Activated naive CD4-positive, alpha-beta T cell treated with anti-CD3 and anti-CD28 coated beads for 36 hours (primary cell): ENCODE measurements around the gene RASA2. TPM values are rescaled to one million over a fixed set of nuclear protein-coding genes. Genes with fewer than 3 reads are reported as not detected.
A peak's percentile ranks its signal among the peaks of the same experiment; 100 is the strongest.
"Not testable (repeated sequence)": the region's sequence is repeated elsewhere in the genome, so short reads cannot be mapped to it uniquely, and the experiment has no call there.

Experiments
- CTCF ChIA-PET: fragments of 350-600 bp; sonication (Branson Sonifier 250); formaldehyde crosslinking; loops from one replicate; lab custom pipeline; 2021; ENCODE audit warnings: antibody characterized with exemption; lab: Charles Lee
- DNase-seq: peaks from one replicate; pipeline ENCODE4 v3.0.0-alpha.2; 2020
- H3K27ac Mint-ChIP-seq: one replicate; pipeline ENCODE4 v1.8.0; 2021; ENCODE audit warnings: mild to moderate bottlenecking, mixed read lengths
- H3K27me3 Mint-ChIP-seq: one replicate; pipeline ENCODE4 v1.8.0; 2021; ENCODE audit warnings: low read depth, mixed read lengths
- H3K36me3 Mint-ChIP-seq: one replicate; pipeline ENCODE4 v1.8.0; 2021; ENCODE audit warnings: low read depth, mixed read lengths
- H3K4me1 Mint-ChIP-seq: one replicate; pipeline ENCODE4 v1.8.0; 2021; ENCODE audit warnings: low read depth, mixed read lengths
- H3K4me3 Mint-ChIP-seq: one replicate; pipeline ENCODE4 v1.8.0; 2021; ENCODE audit warnings: mild to moderate bottlenecking, moderate library complexity, mixed read lengths
- H3K9me3 Mint-ChIP-seq: one replicate; pipeline ENCODE4 v1.8.0; 2021; ENCODE audit warnings: mixed read lengths
- intact Hi-C: fragments of 100-400 bp; cut with micrococcal nuclease; formaldehyde crosslinking; loops from one replicate; pipeline ENCODE4 v1.15.1; 2023
- total RNA-seq, 2 experiments: library from RNA; stranded (reverse); gene quantifications; one replicate each; pipeline ENCODE4 v1.2.3, GENCODE V29; 2021

Gene RASA2
- total RNA-seq, 2 experiments from 2014 or later, result 24.0 to 27.5 TPM

DNA sequence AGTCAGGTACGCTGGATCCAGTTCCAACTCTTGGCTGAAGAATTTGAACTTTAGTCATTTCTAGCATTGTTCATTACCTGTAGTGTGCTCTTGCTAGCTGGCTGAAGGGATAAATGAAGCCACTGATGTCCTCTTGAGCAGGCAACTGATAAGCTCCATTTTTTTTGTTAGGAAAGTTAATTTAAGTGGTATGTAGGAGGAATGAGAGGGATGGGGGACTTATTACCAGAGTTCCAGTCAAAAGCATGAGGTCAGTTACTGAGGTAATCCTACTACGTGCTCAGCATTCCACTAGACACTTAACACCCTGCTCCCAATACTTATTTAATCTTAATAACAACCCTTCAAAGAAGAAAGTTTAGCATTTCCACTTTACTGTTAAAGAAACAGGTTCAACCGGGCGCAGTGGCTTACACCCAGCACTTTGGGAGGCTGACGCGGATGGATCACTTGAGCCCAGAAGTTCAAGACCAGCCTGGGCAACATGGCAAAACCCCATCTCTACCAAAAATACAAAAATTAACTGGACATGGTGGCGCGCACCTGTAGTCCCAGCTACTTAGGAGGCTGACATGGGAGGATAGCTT, 2.0 kb upstream of the RASA2 start:
- Mint-ChIP-seq H3K4me1 (peaks cover 41% of the 10 kb centered on the region), H3K27me3 (no peaks in the 10 kb centered on the region), H3K4me3 (no peak overlapping the region), H3K9me3 (no peaks in the 10 kb centered on the region), H3K27ac (no peak overlapping the region), H3K36me3 (peaks cover 2% of the 10 kb centered on the region)
- intact Hi-C loops, result loop anchor here (5.0 kb wide), 1 partner anchor 313 kb away; no protein-coding TSS in a partner anchor
- CTCF ChIA-PET, result interaction anchor here (0.6 to 4.0 kb wide), 4 partner anchors 9 to 76 kb away, joined by 3 to 21 read pairs (median 4); no protein-coding TSS in a partner anchor
- DNase-seq, result no peak

DNA sequence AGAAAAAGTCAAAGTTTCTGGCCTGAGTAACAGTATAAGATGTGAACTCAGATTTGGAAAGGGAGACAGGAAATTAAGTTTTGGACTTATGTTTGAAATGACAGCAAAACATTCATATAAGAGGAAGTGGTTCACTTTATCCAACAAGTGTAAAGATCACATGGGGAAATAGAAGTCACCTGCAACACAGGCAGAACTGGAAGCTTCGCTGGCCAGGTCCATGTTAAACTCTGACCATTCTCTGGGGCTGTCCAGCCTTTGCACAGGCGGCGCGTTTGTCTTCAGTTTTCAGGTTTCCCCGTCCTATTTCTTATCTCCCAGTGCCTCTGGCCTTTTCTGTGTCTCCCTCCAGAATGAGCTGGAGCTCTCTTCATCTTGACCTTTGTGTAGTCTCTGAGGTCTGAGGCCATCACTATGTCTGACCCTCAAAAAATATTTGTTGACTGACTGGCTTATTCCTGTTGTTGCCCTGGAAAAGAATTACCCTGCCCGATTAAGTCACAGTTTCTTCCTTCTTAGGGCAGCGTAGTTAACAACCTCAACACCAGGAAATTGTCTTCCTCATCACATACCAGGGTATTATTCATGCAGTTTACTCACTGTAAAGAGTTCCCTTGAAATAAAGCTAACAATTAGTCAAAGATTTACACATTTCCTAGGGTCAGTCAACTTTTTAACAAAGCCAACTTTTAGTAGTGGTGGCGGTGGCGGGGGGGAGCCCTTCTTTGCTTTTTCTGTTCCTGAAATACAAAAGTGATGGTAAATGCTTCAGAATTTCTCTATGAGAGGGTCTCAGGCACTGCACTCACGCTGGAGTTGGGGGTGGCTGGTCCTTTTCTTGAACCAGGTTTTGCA, 959 bp upstream of the RASA2 start:
- intact Hi-C loops, result loop anchor here (1.0 to 5.0 kb wide), 4 partner anchors 56 to 391 kb away; partner anchors contain the start of gene ATP1B3
- peak overlapping the region; percentile 82 for H3K27ac Mint-ChIP-seq
- peaks cover 2% of the 10 kb centered on the region for H3K36me3 Mint-ChIP-seq
- H3K4me3 Mint-ChIP-seq, result peak overlapping the region; percentile 73
- H3K27me3 Mint-ChIP-seq, result no peaks in the 10 kb centered on the region
- DNase-seq, result peak; percentile 39
- H3K4me1 Mint-ChIP-seq, result peaks cover 52% of the 10 kb centered on the region
- CTCF ChIA-PET, result interaction anchor here (1.0 to 4.0 kb wide), 3 partner anchors 12 to 75 kb away, joined by 3 to 21 read pairs (median 5); no protein-coding TSS in a partner anchor
- no peaks in the 10 kb centered on the region for H3K9me3 Mint-ChIP-seq

- H3K9me3 Mint-ChIP-seq, result no peaks in the 10 kb centered on the region
Measured at GRCh38 chr3:141486496-141486745, 406 bp upstream of the RASA2 start.

DNA sequence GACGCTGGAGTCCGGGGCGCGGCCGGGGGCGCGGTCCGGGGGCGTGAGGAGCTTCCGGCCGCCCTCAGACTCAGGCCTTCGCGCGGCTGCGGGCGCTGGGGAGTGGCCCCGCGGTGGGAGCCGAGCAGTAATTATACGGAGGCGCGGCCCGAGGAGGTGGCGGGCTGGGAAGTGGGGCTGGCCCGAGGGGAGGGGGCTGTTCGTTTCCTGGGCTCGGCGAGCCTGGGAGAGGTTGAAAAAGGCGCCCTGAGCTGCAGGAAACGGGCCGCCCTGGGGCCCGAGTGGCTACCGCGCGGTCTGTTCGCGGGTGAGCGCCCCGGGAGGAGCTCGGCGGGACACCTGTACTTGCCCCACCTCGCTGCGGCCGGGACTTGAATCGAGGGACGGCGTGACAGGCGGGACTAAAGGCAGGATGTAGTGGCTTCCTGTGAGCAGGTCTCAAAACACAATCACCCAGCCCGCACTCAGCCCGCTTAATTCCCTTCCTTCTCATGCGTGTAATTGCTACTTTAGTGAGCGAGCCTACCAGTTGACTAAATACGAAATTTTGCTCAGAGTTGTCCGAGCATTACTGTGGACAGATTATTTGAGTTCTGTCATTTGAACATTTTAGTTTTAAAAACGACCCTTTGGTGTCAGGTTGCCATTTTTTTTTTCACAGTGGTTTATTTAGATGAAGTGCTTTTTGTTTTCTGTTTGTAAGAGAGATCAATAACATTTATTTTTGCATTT, 860 bp downstream of the RASA2 start:
- intact Hi-C loops, result loop anchor here (1.0 to 5.0 kb wide), 5 partner anchors 12 to 389 kb away; partner anchors contain the start of gene ATP1B3
- H3K4me1 Mint-ChIP-seq, result peaks cover 68% of the 10 kb centered on the region

More at GRCh38 chr3:141486496-141486745, 406 bp upstream of the RASA2 start:
- Mint-ChIP-seq H3K4me1 (peaks cover 57% of the 10 kb centered on the region), H3K27ac (peak overlapping the region; percentile 82), H3K36me3 (peaks cover 2% of the 10 kb centered on the region), H3K4me3 (peak overlapping the region; percentile 73), H3K27me3 (no peaks in the 10 kb centered on the region)
- intact Hi-C loops, result loop anchor here (1.0 to 5.0 kb wide), 4 partner anchors 56 to 390 kb away; partner anchors contain the start of gene ATP1B3
- CTCF ChIA-PET, result interaction anchor here (1.0 to 4.0 kb wide), 3 partner anchors 12 to 74 kb away, joined by 3 to 21 read pairs (median 5); no protein-coding TSS in a partner anchor
- no peak for DNase-seq

DNA sequence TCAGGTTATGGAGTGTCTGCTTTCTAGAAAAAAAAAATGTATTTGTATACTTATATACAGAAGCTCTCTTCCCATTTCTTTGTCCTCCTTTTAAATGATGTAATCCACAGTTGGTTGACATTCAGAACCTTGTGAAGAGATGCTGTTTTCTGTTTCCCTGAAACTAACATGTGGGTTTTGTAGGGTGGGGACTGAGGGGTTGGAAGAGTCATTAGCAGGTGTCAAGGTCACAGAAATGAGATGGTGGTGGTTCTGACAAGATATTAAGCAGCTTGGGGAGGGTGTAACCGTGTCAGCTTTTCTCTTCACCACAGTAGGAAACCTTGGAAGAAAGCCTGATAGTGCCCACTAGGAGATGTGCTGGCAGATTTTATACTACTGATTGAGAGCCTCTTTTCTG, 2.4 kb downstream of the RASA2 start:
- Mint-ChIP-seq H3K27me3 (no peaks in the 10 kb centered on the region), H3K36me3 (peaks cover 2% of the 10 kb centered on the region), H3K4me1 (peaks cover 78% of the 10 kb centered on the region), H3K4me3 (peak overlapping the region; percentile 23), H3K27ac (peak overlapping the region; percentile 76), H3K9me3 (no peaks in the 10 kb centered on the region)
- peak; percentile 49 for DNase-seq
- CTCF ChIA-PET, result interaction anchor here (1.0 to 2.7 kb wide), 5 partner anchors 10 to 71 kb away, joined by 3 to 12 read pairs (median 4); no protein-coding TSS in a partner anchor
- intact Hi-C loops, result loop anchor here (1.0 to 5.0 kb wide), 2 partner anchors 75 to 308 kb away; no protein-coding TSS in a partner anchor

More for the DNA sequence above, 860 bp downstream of the RASA2 start:
- peaks cover 2% of the 10 kb centered on the region for H3K36me3 Mint-ChIP-seq
- H3K9me3 Mint-ChIP-seq, result no peaks in the 10 kb centered on the region
- peak overlapping the region; percentile 87 for H3K4me3 Mint-ChIP-seq
- CTCF ChIA-PET, result interaction anchor here (0.9 to 4.0 kb wide), 4 partner anchors 11 to 74 kb away, joined by 3 to 21 read pairs (median 9); no protein-coding TSS in a partner anchor
- DNase-seq, result peak; percentile 93
- no peaks in the 10 kb centered on the region for H3K27me3 Mint-ChIP-seq
- peak overlapping the region; percentile 94 for H3K27ac Mint-ChIP-seq

DNA sequence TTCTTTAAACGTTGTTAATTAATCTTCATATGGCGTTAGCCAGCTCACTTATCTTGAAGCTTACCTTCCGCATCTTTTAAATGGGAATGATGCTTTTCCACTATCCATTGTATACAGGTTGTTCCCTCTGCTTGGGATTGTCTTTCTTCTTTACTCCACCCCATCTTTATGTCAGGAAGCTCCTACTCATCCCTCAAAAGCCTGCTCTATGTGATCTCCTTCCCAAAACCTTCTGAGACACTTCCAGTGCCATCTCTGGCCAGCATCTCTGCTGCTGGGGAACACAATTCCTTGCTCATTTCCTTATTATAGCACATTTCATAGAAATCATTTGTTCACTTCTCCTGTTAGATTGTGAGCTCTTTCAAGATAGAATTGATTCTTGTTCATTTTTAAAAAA, 4.3 kb downstream of the RASA2 start:
- no peaks in the 10 kb centered on the region for H3K9me3 Mint-ChIP-seq
- no peaks in the 10 kb centered on the region for H3K27me3 Mint-ChIP-seq
- CTCF ChIA-PET, result interaction anchor here (1.0 to 1.6 kb wide), 3 partner anchors 11 to 70 kb away, joined by 3 to 6 read pairs (median 3); no protein-coding TSS in a partner anchor
- peaks cover 8% of the 10 kb centered on the region for H3K36me3 Mint-ChIP-seq
- peaks cover 85% of the 10 kb centered on the region for H3K4me1 Mint-ChIP-seq
- H3K27ac Mint-ChIP-seq, result no peak overlapping the region
- no peak overlapping the region for H3K4me3 Mint-ChIP-seq
- intact Hi-C loops, result no loop called here
- DNase-seq, result no peak

- peaks cover 15% of the 10 kb centered on the region for H3K36me3 Mint-ChIP-seq
- CTCF ChIA-PET, result interaction anchor here (0.9 to 1.6 kb wide), 3 partner anchors 9 to 69 kb away, joined by 3 to 4 read pairs (median 3); no protein-coding TSS in a partner anchor
- intact Hi-C loops, result no loop called here
- DNase-seq, result no peak
- peaks cover 87% of the 10 kb centered on the region for H3K4me1 Mint-ChIP-seq
- no peak overlapping the region for H3K4me3 Mint-ChIP-seq
- peaks cover 5% of the 10 kb centered on the region for H3K9me3 Mint-ChIP-seq
- H3K27ac Mint-ChIP-seq, result no peak overlapping the region
- H3K27me3 Mint-ChIP-seq, result no peaks in the 10 kb centered on the region
Measured at GRCh38 chr3:141491929-141492328, 5.1 kb downstream of the RASA2 start.

- Mint-ChIP-seq H3K4me3 (no peak overlapping the region), H3K4me1 (peaks cover 90% of the 10 kb centered on the region), H3K27me3 (no peaks in the 10 kb centered on the region), H3K27ac (peak overlapping the region; percentile 27), H3K9me3 (peaks cover 5% of the 10 kb centered on the region), H3K36me3 (peaks cover 14% of the 10 kb centered on the region)
- intact Hi-C loops, result loop anchor here (1.0 kb wide), 1 partner anchor 21 kb away; no protein-coding TSS in a partner anchor
- no peak for DNase-seq
- CTCF ChIA-PET, result interaction anchor here (1.1 to 1.6 kb wide), 4 partner anchors 12 to 68 kb away, joined by 3 to 6 read pairs (median 4); no protein-coding TSS in a partner anchor
Measured at GRCh38 chr3:141493184-141493583, 6.4 kb downstream of the RASA2 start.

GRCh38 chr3:141497589-141497988, 10.8 kb downstream of the RASA2 start:
- not testable (repeated sequence) for H3K9me3 Mint-ChIP-seq, H3K27ac Mint-ChIP-seq, H3K27me3 Mint-ChIP-seq, DNase-seq, H3K4me3 Mint-ChIP-seq
- Mint-ChIP-seq H3K4me1 (peaks cover 85% of the 10 kb centered on the region), H3K36me3 (peaks cover 14% of the 10 kb centered on the region)
- intact Hi-C loops, result loop anchor here (5.0 kb wide), 1 partner anchor 950 kb away; the partner anchor contains the start of gene XRN1
- CTCF ChIA-PET, result interaction anchor here (0.9 to 3.8 kb wide), 5 partner anchors 9 to 60 kb away, joined by 3 to 12 read pairs (median 8); partner anchors contain the start of gene RASA2

DNA sequence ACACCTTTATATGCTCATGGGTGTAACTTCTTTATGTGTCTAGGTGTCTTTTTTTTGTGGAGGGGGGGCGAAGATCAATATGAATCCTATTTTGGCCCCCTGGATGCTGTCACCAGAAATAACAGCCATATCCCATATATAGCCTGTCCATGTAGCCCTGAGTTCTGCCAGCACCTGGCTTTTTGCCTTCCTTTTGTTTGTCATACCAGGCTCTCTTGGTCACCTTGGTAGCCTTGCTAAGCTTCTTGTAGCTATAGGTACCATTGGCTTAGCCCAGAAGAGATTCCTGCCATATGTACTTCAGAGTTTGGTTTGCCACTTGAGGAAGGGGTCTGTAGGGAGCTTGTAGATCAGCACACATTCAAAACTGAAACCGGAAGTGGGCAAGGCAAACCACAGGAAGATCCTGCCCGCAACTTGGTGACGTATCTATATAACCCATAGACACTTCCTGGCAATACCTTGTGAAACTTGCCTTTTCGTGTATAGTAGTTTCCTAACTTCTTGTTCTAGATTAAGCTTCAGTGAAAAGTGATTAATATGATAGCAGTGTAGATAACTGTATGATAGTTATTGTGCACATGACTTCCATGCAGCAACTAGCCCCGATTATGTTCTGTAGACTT, 11.9 kb downstream of the RASA2 start:
- peaks cover 5% of the 10 kb centered on the region for H3K9me3 Mint-ChIP-seq
- CTCF ChIA-PET, result interaction anchor here (0.9 to 3.8 kb wide), 8 partner anchors 11 to 62 kb away, joined by 3 to 12 read pairs (median 5); partner anchors contain the start of gene RASA2
- H3K36me3 Mint-ChIP-seq, result peaks cover 14% of the 10 kb centered on the region
- H3K4me1 Mint-ChIP-seq, result peaks cover 75% of the 10 kb centered on the region
- peak; percentile 94 for DNase-seq
- H3K4me3 Mint-ChIP-seq, result peak overlapping the region; percentile 48
- H3K27ac Mint-ChIP-seq, result peak overlapping the region; percentile 94
- intact Hi-C loops, result loop anchor here (1.0 to 5.0 kb wide), 6 partner anchors 11 to 949 kb away; partner anchors contain the start of genes RASA2 and XRN1
- no peaks in the 10 kb centered on the region for H3K27me3 Mint-ChIP-seq

DNA sequence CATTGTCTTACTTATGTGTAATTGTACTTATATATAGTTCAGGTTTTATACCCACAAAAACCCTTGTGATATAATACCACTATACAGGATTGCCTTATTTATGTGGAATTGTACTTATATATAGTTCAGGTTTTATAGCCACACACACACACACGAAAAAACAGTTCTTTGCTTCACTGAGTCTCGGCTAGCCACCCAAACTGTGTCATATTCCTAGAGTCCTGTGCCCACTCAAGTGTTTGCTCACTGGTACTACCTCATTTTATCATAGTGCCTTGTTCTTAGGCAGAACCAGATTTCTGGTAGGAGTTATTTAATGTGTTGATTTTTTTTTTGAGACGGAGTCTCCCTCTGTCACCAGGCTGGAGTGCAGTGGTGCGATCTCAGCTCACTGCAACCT, 12.5 kb downstream of the RASA2 start:
- Mint-ChIP-seq H3K9me3 (peaks cover 5% of the 10 kb centered on the region), H3K4me1 (peaks cover 69% of the 10 kb centered on the region), H3K27me3 (no peaks in the 10 kb centered on the region), H3K4me3 (peak overlapping the region; percentile 48), H3K36me3 (peaks cover 14% of the 10 kb centered on the region), H3K27ac (peak overlapping the region; percentile 94)
- CTCF ChIA-PET, result interaction anchor here (1.5 to 3.8 kb wide), 7 partner anchors 11 to 61 kb away, joined by 3 to 12 read pairs (median 5); partner anchors contain the start of gene RASA2
- intact Hi-C loops, result loop anchor here (1.0 to 5.0 kb wide), 6 partner anchors 12 to 948 kb away; partner anchors contain the start of genes RASA2 and XRN1
- DNase-seq, result no peak
